Measurements from ENCODE around the gene KRT38.

KRT38 gene

GRCh38 chr17:41478237-41478636, 37.5 kb upstream of the KRT38 start:
- H3K27me3 ChIP-seq (ENCODE audit: control insufficient read depth, insufficient read depth, low read length): no peaks in the 10 kb centered on the region
- no peak overlapping the region for H3K4me3 ChIP-seq (ENCODE audit: low read depth, low read length)
- no peak overlapping the region for H3K9ac ChIP-seq (ENCODE audit: low read length)
- H3K36me3 ChIP-seq (ENCODE audit: control insufficient read depth, insufficient read depth, low read length): no peaks in the 10 kb centered on the region
- H3K27ac ChIP-seq (ENCODE audit: low read depth, low read length): no peak overlapping the region
- no peaks in the 10 kb centered on the region for H3K9me3 ChIP-seq (ENCODE audit: control insufficient read depth, insufficient read depth, low read depth, low read length)
- no peaks in the 10 kb centered on the region for H3K4me1 ChIP-seq (ENCODE audit: control insufficient read depth, insufficient read depth, low read length)

DNA sequence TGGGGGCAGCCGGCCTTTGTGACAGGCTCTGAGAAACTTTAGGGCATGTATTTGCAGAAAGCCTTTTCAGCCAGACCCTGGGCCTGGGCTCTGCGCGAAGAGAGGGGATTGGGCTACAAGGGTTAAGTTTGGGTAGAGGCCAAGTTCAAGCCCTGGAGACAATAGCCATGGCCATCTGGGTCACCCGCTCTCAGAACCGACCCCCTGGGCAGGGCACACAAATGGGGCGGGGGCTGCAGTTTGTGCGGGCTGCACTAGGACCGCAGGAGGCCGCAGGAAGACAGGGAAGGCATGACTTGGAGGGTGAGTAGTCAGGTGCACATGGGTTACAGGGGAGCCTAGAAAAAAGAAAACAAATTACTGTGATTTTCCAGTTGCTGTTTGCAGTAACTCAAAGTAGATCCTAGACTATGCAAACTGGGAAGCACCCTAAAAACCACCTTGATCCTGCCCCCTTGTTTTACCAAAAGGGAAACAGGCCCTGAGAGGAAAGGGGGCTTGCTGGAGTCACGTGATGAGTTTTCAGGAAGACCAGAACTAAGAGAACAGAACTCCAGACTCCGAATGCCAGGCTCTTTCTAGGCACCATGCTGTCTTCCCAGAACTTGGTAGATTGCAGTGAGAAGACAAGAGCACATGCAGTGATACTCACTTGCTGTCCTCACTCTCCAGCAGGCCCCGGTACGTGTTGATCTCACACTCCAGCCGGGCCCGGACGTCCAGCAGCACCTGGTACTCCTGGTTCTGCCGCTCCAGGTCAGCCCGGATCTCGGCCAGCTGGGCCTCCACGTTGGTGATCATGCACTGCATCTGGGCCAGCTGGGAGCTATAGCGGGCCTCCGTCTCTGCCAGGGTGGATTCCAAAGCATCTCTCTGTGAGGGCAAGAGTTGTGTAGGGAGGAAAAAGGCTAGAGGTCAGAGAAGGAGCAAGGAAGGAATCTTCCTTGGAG, 36.4 kb upstream of the KRT38 start:
- Histone ChIP-seq H3K27me3 (ENCODE audit: control insufficient read depth, insufficient read depth, low read length) (no peaks in the 10 kb centered on the region), H3K4me1 (ENCODE audit: control insufficient read depth, insufficient read depth, low read length) (no peaks in the 10 kb centered on the region), H3K9ac (ENCODE audit: low read length) (no peak overlapping the region), H3K36me3 (ENCODE audit: control insufficient read depth, insufficient read depth, low read length) (no peaks in the 10 kb centered on the region), H3K4me3 (ENCODE audit: low read depth, low read length) (no peak overlapping the region), H3K27ac (ENCODE audit: low read depth, low read length) (no peak overlapping the region), H3K9me3 (ENCODE audit: control insufficient read depth, insufficient read depth, low read depth, low read length) (no peaks in the 10 kb centered on the region)

DNA sequence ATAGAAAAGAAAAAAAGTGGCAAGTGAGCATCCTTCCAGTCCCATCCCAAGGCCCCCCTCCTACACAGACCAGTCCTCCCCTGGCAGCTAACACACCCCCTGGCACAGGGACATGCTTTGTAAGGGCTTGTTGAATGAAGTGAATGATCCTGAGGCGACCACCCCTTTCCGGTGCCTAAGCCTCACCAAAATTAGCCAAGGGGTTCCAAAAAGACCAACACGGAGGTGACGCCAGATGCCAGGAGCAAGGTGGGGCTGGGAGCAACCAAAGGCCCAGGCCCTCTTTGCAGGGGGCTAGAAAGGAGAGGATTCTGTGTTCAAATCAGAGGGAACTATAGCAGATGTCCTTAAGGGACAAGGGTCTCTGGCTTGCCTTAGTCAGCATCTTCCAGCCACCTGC, 34.6 kb upstream of the KRT38 start:
- no peaks in the 10 kb centered on the region for H3K4me1 ChIP-seq (ENCODE audit: control insufficient read depth, insufficient read depth, low read length)
- H3K36me3 ChIP-seq (ENCODE audit: control insufficient read depth, insufficient read depth, low read length): no peaks in the 10 kb centered on the region
- H3K27ac ChIP-seq (ENCODE audit: low read depth, low read length): no peak overlapping the region
- H3K27me3 ChIP-seq (ENCODE audit: control insufficient read depth, insufficient read depth, low read length): no peaks in the 10 kb centered on the region
- peaks cover 8% of the 10 kb centered on the region; the same call in 1 of the 2 replicates for H3K9me3 ChIP-seq (ENCODE audit: control insufficient read depth, insufficient read depth, low read depth, low read length)
- no peak overlapping the region for H3K9ac ChIP-seq (ENCODE audit: low read length)
- H3K4me3 ChIP-seq (ENCODE audit: low read depth, low read length): no peak overlapping the region

- H3K9me3 ChIP-seq (ENCODE audit: control insufficient read depth, insufficient read depth, low read depth, low read length): peaks cover 8% of the 10 kb centered on the region; the same call in 1 of the 2 replicates
- no peak overlapping the region for H3K9ac ChIP-seq (ENCODE audit: low read length)
- H3K27ac ChIP-seq (ENCODE audit: low read depth, low read length): no peak overlapping the region
- no peaks in the 10 kb centered on the region for H3K27me3 ChIP-seq (ENCODE audit: control insufficient read depth, insufficient read depth, low read length)
- H3K4me3 ChIP-seq (ENCODE audit: low read depth, low read length): no peak overlapping the region
- no peaks in the 10 kb centered on the region for H3K4me1 ChIP-seq (ENCODE audit: control insufficient read depth, insufficient read depth, low read length)
- no peaks in the 10 kb centered on the region for H3K36me3 ChIP-seq (ENCODE audit: control insufficient read depth, insufficient read depth, low read length)
These were observed 34.1 kb upstream of the KRT38 start for GRCh38 chr17:41474863-41475262.

DNA sequence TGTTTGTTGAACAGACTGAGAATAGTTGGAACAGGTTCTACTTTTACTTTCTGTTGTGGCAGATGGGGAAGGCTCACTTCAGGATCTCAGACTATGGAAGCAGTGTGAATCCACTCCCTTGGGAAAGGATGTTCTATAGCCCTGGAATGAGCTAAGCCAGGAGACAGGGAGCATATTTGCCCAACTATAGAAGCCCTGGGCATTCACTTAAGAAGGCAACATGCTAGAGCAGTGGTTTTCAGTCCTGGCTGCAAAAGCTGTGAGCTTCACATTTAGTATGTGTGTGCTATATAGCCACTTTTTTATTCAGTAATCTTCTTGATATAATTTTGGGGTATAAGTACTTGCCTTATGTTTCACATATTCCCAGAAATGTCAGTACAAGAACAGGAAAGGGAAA, 27.6 kb upstream of the KRT38 start:
- Histone ChIP-seq H3K4me3 (ENCODE audit: low read depth, low read length) (no peak overlapping the region), H3K27ac (ENCODE audit: low read depth, low read length) (no peak overlapping the region), H3K9me3 (ENCODE audit: control insufficient read depth, insufficient read depth, low read depth, low read length) (peaks cover 17% of the 10 kb centered on the region), H3K27me3 (ENCODE audit: control insufficient read depth, insufficient read depth, low read length) (no peaks in the 10 kb centered on the region), H3K4me1 (ENCODE audit: control insufficient read depth, insufficient read depth, low read length) (no peaks in the 10 kb centered on the region), H3K36me3 (ENCODE audit: control insufficient read depth, insufficient read depth, low read length) (no peaks in the 10 kb centered on the region), H3K9ac (ENCODE audit: low read length) (no peak overlapping the region)

- Histone ChIP-seq H3K9ac (ENCODE audit: low read length) (no peak overlapping the region), H3K4me1 (ENCODE audit: control insufficient read depth, insufficient read depth, low read length) (no peaks in the 10 kb centered on the region), H3K27ac (ENCODE audit: low read depth, low read length) (no peak overlapping the region), H3K36me3 (ENCODE audit: control insufficient read depth, insufficient read depth, low read length) (no peaks in the 10 kb centered on the region), H3K9me3 (ENCODE audit: control insufficient read depth, insufficient read depth, low read depth, low read length) (peaks cover 17% of the 10 kb centered on the region), H3K4me3 (ENCODE audit: low read depth, low read length) (no peak overlapping the region), H3K27me3 (ENCODE audit: control insufficient read depth, insufficient read depth, low read length) (no peaks in the 10 kb centered on the region)
These were observed 26.8 kb upstream of the KRT38 start for GRCh38 chr17:41467561-41467960.

DNA sequence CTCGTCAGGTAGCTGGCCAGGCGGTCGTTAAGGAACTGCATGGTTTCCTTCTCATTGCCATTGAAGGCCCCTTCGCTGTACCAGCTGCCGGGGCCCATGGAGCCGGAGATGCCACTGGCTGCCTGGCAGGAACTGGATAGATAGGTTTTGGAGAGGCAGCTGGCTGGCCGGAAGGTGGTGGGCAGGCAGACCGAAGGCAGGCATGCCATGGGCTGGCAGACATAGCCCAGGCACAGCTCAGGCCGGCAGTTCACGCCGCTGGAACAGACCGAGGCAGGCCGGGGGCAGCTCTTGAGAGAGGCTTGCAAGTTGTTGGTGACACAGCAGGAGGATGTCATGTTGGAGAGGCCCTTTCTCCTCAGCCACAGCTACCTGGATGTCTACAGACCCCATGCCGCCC, 26.2 kb upstream of the KRT38 start, which contains the start of gene KRT32:
Gene KRT32 (minus strand): TSS at position 399 of the 400 bp plus-strand sequence. CDS start 61 bp downstream, at position 338.
- no peaks in the 10 kb centered on the region for H3K4me1 ChIP-seq (ENCODE audit: control insufficient read depth, insufficient read depth, low read length)
- no peaks in the 10 kb centered on the region for H3K36me3 ChIP-seq (ENCODE audit: control insufficient read depth, insufficient read depth, low read length)
- H3K27me3 ChIP-seq (ENCODE audit: control insufficient read depth, insufficient read depth, low read length): no peaks in the 10 kb centered on the region
- no peak within 1 kb of the TSS for H3K9ac ChIP-seq (ENCODE audit: low read length)
- H3K9me3 ChIP-seq (ENCODE audit: control insufficient read depth, insufficient read depth, low read depth, low read length): peaks cover 17% of the 10 kb centered on the region
- no peak within 1 kb of the TSS for H3K27ac ChIP-seq (ENCODE audit: low read depth, low read length)
- no peak within 1 kb of the TSS for H3K4me3 ChIP-seq (ENCODE audit: low read depth, low read length)

- no peaks in the 10 kb centered on the region for H3K4me1 ChIP-seq (ENCODE audit: control insufficient read depth, insufficient read depth, low read length)
- no peak overlapping the region for H3K4me3 ChIP-seq (ENCODE audit: low read depth, low read length)
- peaks cover 9% of the 10 kb centered on the region for H3K9me3 ChIP-seq (ENCODE audit: control insufficient read depth, insufficient read depth, low read depth, low read length)
- H3K27ac ChIP-seq (ENCODE audit: low read depth, low read length): no peak overlapping the region
- no peaks in the 10 kb centered on the region for H3K27me3 ChIP-seq (ENCODE audit: control insufficient read depth, insufficient read depth, low read length)
- no peaks in the 10 kb centered on the region for H3K36me3 ChIP-seq (ENCODE audit: control insufficient read depth, insufficient read depth, low read length)
- no peak overlapping the region for H3K9ac ChIP-seq (ENCODE audit: low read length)
These were observed 23.9 kb upstream of the KRT38 start for GRCh38 chr17:41464682-41465081.

DNA sequence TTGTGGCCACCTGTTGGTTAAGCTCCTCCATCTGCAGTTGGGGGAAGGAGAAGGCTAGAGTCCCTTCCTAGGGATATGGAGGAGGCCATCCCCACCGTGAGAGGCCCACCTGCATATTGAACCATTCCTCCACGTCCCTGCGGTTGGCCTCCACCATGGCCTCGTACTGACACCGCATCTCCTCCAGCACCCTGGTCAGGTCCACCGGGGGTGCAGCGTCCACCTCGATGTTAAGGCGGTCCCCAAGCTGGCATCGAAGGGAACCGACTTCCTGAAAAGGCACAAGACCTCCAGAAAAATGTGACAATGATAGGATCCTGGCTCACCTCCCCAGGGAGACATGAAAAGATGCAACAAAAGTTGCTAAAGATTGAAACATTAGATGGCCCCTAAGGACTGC, 23.4 kb upstream of the KRT38 start:
- Histone ChIP-seq H3K4me1 (ENCODE audit: control insufficient read depth, insufficient read depth, low read length) (no peaks in the 10 kb centered on the region), H3K9me3 (ENCODE audit: control insufficient read depth, insufficient read depth, low read depth, low read length) (peaks cover 9% of the 10 kb centered on the region), H3K4me3 (ENCODE audit: low read depth, low read length) (no peak overlapping the region), H3K9ac (ENCODE audit: low read length) (no peak overlapping the region), H3K27ac (ENCODE audit: low read depth, low read length) (no peak overlapping the region), H3K27me3 (ENCODE audit: control insufficient read depth, insufficient read depth, low read length) (no peaks in the 10 kb centered on the region), H3K36me3 (ENCODE audit: control insufficient read depth, insufficient read depth, low read length) (no peaks in the 10 kb centered on the region)

- Histone ChIP-seq H3K4me1 (ENCODE audit: control insufficient read depth, insufficient read depth, low read length) (no peaks in the 10 kb centered on the region), H3K9me3 (ENCODE audit: control insufficient read depth, insufficient read depth, low read depth, low read length) (peaks cover 9% of the 10 kb centered on the region), H3K27ac (ENCODE audit: low read depth, low read length) (no peak overlapping the region), H3K4me3 (ENCODE audit: low read depth, low read length) (no peak overlapping the region), H3K36me3 (ENCODE audit: control insufficient read depth, insufficient read depth, low read length) (no peaks in the 10 kb centered on the region), H3K9ac (ENCODE audit: low read length) (no peak overlapping the region), H3K27me3 (ENCODE audit: control insufficient read depth, insufficient read depth, low read length) (no peaks in the 10 kb centered on the region)
These were observed 23.0 kb upstream of the KRT38 start for GRCh38 chr17:41463746-41464145.

DNA sequence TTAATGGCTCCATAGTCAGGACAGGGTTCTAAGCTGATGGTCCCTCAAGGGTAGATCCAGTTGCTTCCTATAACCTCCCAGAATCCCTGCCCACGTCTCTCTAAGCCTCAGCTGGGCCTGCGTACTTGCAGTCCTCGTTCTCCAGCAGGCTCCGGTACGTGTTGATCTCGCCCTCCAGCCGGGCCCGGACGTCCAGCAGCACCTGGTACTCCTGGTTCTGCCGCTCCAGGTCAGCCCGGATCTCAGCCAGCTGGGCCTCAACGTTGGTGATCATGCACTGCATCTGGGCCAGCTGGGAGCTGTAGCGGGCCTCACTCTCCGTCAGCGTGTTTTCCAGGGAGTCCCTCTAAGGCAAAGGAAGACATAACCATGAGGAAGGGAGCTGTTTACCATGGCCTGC, 21.9 kb upstream of the KRT38 start:
- H3K4me3 ChIP-seq (ENCODE audit: low read depth, low read length): no peak overlapping the region
- no peaks in the 10 kb centered on the region for H3K36me3 ChIP-seq (ENCODE audit: control insufficient read depth, insufficient read depth, low read length)
- no peak overlapping the region for H3K27ac ChIP-seq (ENCODE audit: low read depth, low read length)
- no peaks in the 10 kb centered on the region for H3K4me1 ChIP-seq (ENCODE audit: control insufficient read depth, insufficient read depth, low read length)
- H3K9me3 ChIP-seq (ENCODE audit: control insufficient read depth, insufficient read depth, low read depth, low read length): peaks cover 1% of the 10 kb centered on the region; the same call in 1 of the 2 replicates
- no peak overlapping the region for H3K9ac ChIP-seq (ENCODE audit: low read length)
- H3K27me3 ChIP-seq (ENCODE audit: control insufficient read depth, insufficient read depth, low read length): no peaks in the 10 kb centered on the region
